Heart right ventricle (tissue), 16 donors: ENCODE results near the gene ZFAND2A. TPM values are rescaled to one million over a fixed set of nuclear protein-coding genes. Genes with fewer than 3 reads are reported as not detected.

Experiments
- ATAC-seq, 8 donors: fragments of 200-7000 bp; cut with Tn5 transposase; one replicate each; pipeline ENCODE4 v1.9.1; 2020; ENCODE audit warnings: mild to moderate bottlenecking in 8 of 8, moderate library complexity in 8 of 8, moderate number of reproducible peaks in 1 of 8
- DNase-seq, 2 donors: peaks; one replicate each; pipeline ENCODE4 v3.0.0-alpha.2; 2020
- H3K27ac ChIP-seq, 10 donors: fragments of 200-600 bp; sonication (generic) in 2 of 10; one replicate each; pipeline versions ENCODE4 v1.5.0 to v1.8.0; 2020 to 2022; ENCODE audit warnings: mild to moderate bottlenecking in 3 of 10
- H3K27me3 ChIP-seq, 7 donors: fragments of 200-600 bp; one replicate each; pipeline ENCODE4 v1.8.0; 2021 to 2022; ENCODE audit warnings: mild to moderate bottlenecking in 2 of 7
- H3K36me3 ChIP-seq, 9 donors: fragments of 200-600 bp; sonication (generic) in 1 of 9; one replicate each; pipeline versions ENCODE4 v1.5.0 to v1.8.0; 2020 to 2022; ENCODE audit warnings: mild to moderate bottlenecking in 2 of 9
- H3K4me1 ChIP-seq, 9 donors: fragments of 200-600 bp; sonication (generic) in 1 of 9; one replicate each; pipeline versions ENCODE4 v1.5.0 to v1.8.0; 2020 to 2022; ENCODE audit warnings: mild to moderate bottlenecking in 4 of 9
- H3K4me3 ChIP-seq, 10 donors: fragments of 200-600 bp; sonication (generic) in 2 of 10; one replicate each; pipeline versions ENCODE4 v1.5.0 to v1.8.0; 2020 to 2022; ENCODE audit warnings: mild to moderate bottlenecking in 7 of 10, moderate library complexity in 2 of 10
- H3K9me3 ChIP-seq, 11 donors: fragments of 200-600 bp in 10 of 11; sonication (generic) in 2 of 11; one replicate each; pipeline versions ENCODE4 v1.5.0 to v1.8.0; 2013 to 2022; ENCODE audit warnings: mild to moderate bottlenecking in 2 of 11, control low read depth in 1 of 11, moderate library complexity in 1 of 11
- CTCF ChIP-seq, 9 donors: fragments of 200-600 bp; sonication (generic) in 2 of 9; IDR thresholded peaks; one replicate each; pipeline versions ENCODE4 v1.5.0 to v1.8.0; 2021 to 2022; ENCODE audit warnings: antibody characterized with exemption in 9 of 9, mild to moderate bottlenecking in 5 of 9, moderate library complexity in 1 of 9
- WGBS, 2 donors: extraction: QIAGEN DNeasy Blood & Tissue Kit; methylation state at CpG; one replicate each; pipeline ENCODE4 v1.1.7; 2013; ENCODE audit warnings: inconsistent platforms in 1 of 2; 5-methylcytosine and 5-hydroxymethylcytosine counted together
- intact Hi-C, 10 donors: fragments of 100-400 bp; cut with DNase I; formaldehyde crosslinking; loops; one replicate each; pipeline versions ENCODE4 v1.11.1 to v1.14.2; 2022
- polyA plus RNA-seq, 2 donors: library from polyadenylated mRNA; stranded (reverse); fragments of 200-250 nt; gene quantifications; one replicate each; pipeline ENCODE4 v1.2.3, GENCODE V29; 2013
- total RNA-seq, 10 donors: library from RNA; stranded (reverse); fragmentation: NEBNext Ultra II Directional in 3 of 10; extraction: Animal tissue kit (Norgen Biotek cat#: 25700) in 3 of 10; gene quantifications; one replicate each; pipeline versions ENCODE4 v1.2.1 to v1.2.4, GENCODE V29; 2021 to 2023
- donor health status: Arrhythmogenic right ventricular cardiomyopathy.
- donor health status: ischemic (EF 13 %, LVEDD 7.1; RV severe dilation, severe dysfunction).
- donor health status: healthy with polysubstance abuse.
- donor health status: DM: no; HTN: yes; CAD: no.
- donor health status: DM: no; HTN: no; CAD: no.
- donor health status: ischemic (EF 25% LVEDD 6.9; RV normal size, moderate dysfunction).
- donor health status: ischemic (EF 25% LVEDD 5.7; RV mildly dilated, moderate dysfunction).
- donor health status: healthy.
- donor health status: DM: yes; HTN: yes; CAD: no.
- donor health status: Ischemic cardiomyopathy.
- donor health status: ischemic (EF 35%, LVEDD 5.7; RV mildly dilated, moderate dysfunction).
- donor health status: nonischemic (EF 11% LVEDD 7.7; RV severe dilation, severe dysfunction).
- donor health status: DM: yes; HTN: yes; CAD: no.
- donor health status: PGD.
- donor health status: ischemic (EF 29% LVEDD 5.4; RV normal size, mild dysfunction).
- donor health status: nonischemic (EF 23%, LVEDD 6.1; RV moderate dilation, normal function).

ZFAND2A gene
- total and polyA plus RNA-seq, 12 donors: 4.4 to 32.6 (median 9.4) TPM

GRCh38 chr7:1111156-1111555, 48.8 kb downstream of the ZFAND2A start:
- no peak for DNase-seq
- Histone ChIP-seq H3K9me3 (no peaks in the 10 kb centered on the region), H3K27ac (peak overlapping the region in 1 of 10 donors; percentile 15), H3K4me1 (peaks cover 0 to 25% (median 0%) of the 10 kb centered on the region in 9 donors), H3K36me3 (no peaks in the 10 kb centered on the region), H3K4me3 (no peak overlapping the region), H3K27me3 (no peaks in the 10 kb centered on the region)
- ATAC-seq: no peak
- 90 to 95% methylated on average over 3 of the region's 3 CpGs for WGBS, 2 donors
- no peak for TF ChIP-seq CTCF (IDR thresholded peaks at IDR 0.05)
- intact Hi-C loops: no loop called here

- 83 to 93% methylated on average over 28 of the region's 28 CpGs for WGBS, 2 donors
- intact Hi-C loops: no loop called here
- Histone ChIP-seq H3K27me3 (no peaks in the 10 kb centered on the region), H3K9me3 (no peaks in the 10 kb centered on the region), H3K36me3 (no peaks in the 10 kb centered on the region), H3K4me3 (no peak overlapping the region), H3K27ac (peak overlapping the region in 2 of 10 donors; percentile 9 to 31), H3K4me1 (peaks cover 0 to 26% (median 0%) of the 10 kb centered on the region in 9 donors)
- DNase-seq (peak in 1 of 2 donors; percentile 53), ATAC-seq (peak in 3 of 8 donors; percentile 21 to 36 (median 25))
- TF ChIP-seq CTCF (IDR thresholded peaks at IDR 0.05): no peak
Observed at GRCh38 chr7:1110358-1110757, 49.6 kb downstream of the ZFAND2A start.

- H3K4me1 ChIP-seq: peaks cover 0 to 32% (median 0%) of the 10 kb centered on the region in 9 donors
- H3K9me3 ChIP-seq: no peaks in the 10 kb centered on the region
- no peak for TF ChIP-seq CTCF (IDR thresholded peaks at IDR 0.05)
- ATAC-seq (no peak), DNase-seq (no peak)
- intact Hi-C loops: no loop called here
- no peak overlapping the region for H3K4me3 ChIP-seq
- peak overlapping the region in 2 of 10 donors; percentile 9 to 31 for H3K27ac ChIP-seq
- no peaks in the 10 kb centered on the region for H3K36me3 ChIP-seq
- no peaks in the 10 kb centered on the region for H3K27me3 ChIP-seq
- 94 to 95% methylated on average over 55 of the region's 55 CpGs for WGBS, 2 donors
Observed at GRCh38 chr7:1109581-1110310, 50.2 kb downstream of the ZFAND2A start.

- ATAC-seq: no peak
- Histone ChIP-seq H3K9me3 (no peaks in the 10 kb centered on the region), H3K4me3 (no peak overlapping the region), H3K27me3 (no peaks in the 10 kb centered on the region), H3K4me1 (peaks cover 0 to 45% (median 3%) of the 10 kb centered on the region in 9 donors), H3K36me3 (no peaks in the 10 kb centered on the region), H3K27ac (no peak overlapping the region)
- no peak for TF ChIP-seq CTCF (IDR thresholded peaks at IDR 0.05)
- WGBS, 2 donors: 78 to 87% methylated on average over 27 to 30 of the region's 30 CpGs
- intact Hi-C loops: no loop called here
- no peak for DNase-seq
Observed at GRCh38 chr7:1108264-1108920, 51.6 kb downstream of the ZFAND2A start.
